Eye (tissue), 1 donor: Measurements from ENCODE around the gene TFRC.
"Not testable (repeated sequence)": the region's sequence is repeated elsewhere in the genome, so short reads cannot be mapped to it uniquely, and the experiment has no call there.

Experiments used
- DNase-seq: peaks from one replicate; pipeline ENCODE4 v3.0.0-alpha.2; 2015

The TFRC gene

GRCh38 chr3:196047391-196048030, 34.4 kb downstream of the TFRC start:
- DNase-seq: no peak

GRCh38 chr3:196044513-196044912, 37.4 kb downstream of the TFRC start:
- DNase-seq: no peak

- DNase-seq: no peak
These were observed 39.2 kb downstream of the TFRC start for GRCh38 chr3:196042673-196043072.

- no peak for DNase-seq
These were observed 42.5 kb downstream of the TFRC start for GRCh38 chr3:196039359-196039758.

- DNase-seq: not testable (repeated sequence)
These were observed 55.8 kb downstream of the TFRC start for GRCh38 chr3:196026059-196026458.

- no peak for DNase-seq
These were observed 56.9 kb downstream of the TFRC start for GRCh38 chr3:196024968-196025367.

- DNase-seq: no peak
These were observed 57.9 kb downstream of the TFRC start for GRCh38 chr3:196023947-196024346.

- DNase-seq: not testable (repeated sequence)
These were observed 59.4 kb downstream of the TFRC start for GRCh38 chr3:196022499-196022878.

GRCh38 chr3:196020373-196020772, 61.5 kb downstream of the TFRC start:
- no peak for DNase-seq

GRCh38 chr3:196019576-196019975, 62.3 kb downstream of the TFRC start:
- not testable (repeated sequence) for DNase-seq

- DNase-seq: not testable (repeated sequence)
These were observed 63.7 kb downstream of the TFRC start for GRCh38 chr3:196018159-196018558.

GRCh38 chr3:196016485-196016884, 65.4 kb downstream of the TFRC start:
- DNase-seq: peak; percentile 8

GRCh38 chr3:196016059-196016458, 65.8 kb downstream of the TFRC start:
- no peak for DNase-seq

GRCh38 chr3:196013587-196014487, 68.1 kb downstream of the TFRC start:
- no peak for DNase-seq

- DNase-seq: peak; percentile 17
These were observed 68.9 kb downstream of the TFRC start for GRCh38 chr3:196012941-196013476.

- no peak for DNase-seq
These were observed 69.4 kb downstream of the TFRC start for GRCh38 chr3:196012481-196012880.

- DNase-seq: no peak
These were observed 72.4 kb downstream of the TFRC start for GRCh38 chr3:196009456-196009855.

GRCh38 chr3:196008929-196009328, 73.0 kb downstream of the TFRC start:
- no peak for DNase-seq

GRCh38 chr3:196008387-196008786, 73.5 kb downstream of the TFRC start:
- DNase-seq: no peak

GRCh38 chr3:196007744-196008335, 74.0 kb downstream of the TFRC start:
- no peak for DNase-seq

- DNase-seq: not testable (repeated sequence)
These were observed 76.6 kb downstream of the TFRC start for GRCh38 chr3:196005338-196005737.

- not testable (repeated sequence) for DNase-seq
These were observed 77.4 kb downstream of the TFRC start for GRCh38 chr3:196004359-196005052.

- DNase-seq: no peak
These were observed 78.3 kb downstream of the TFRC start for GRCh38 chr3:196003611-196004010.
